DMS53 treated with DMSO at 0.1 percent for 48 hours (cell line): ENCODE results near the gene METTL26.

Source experiments
- DNase-seq: peaks from one replicate; lab custom pipeline; 2025; ENCODE audit not compliant: unreplicated experiment; lab: John Stamatoyannopoulos, UW

METTL26 gene

DNA sequence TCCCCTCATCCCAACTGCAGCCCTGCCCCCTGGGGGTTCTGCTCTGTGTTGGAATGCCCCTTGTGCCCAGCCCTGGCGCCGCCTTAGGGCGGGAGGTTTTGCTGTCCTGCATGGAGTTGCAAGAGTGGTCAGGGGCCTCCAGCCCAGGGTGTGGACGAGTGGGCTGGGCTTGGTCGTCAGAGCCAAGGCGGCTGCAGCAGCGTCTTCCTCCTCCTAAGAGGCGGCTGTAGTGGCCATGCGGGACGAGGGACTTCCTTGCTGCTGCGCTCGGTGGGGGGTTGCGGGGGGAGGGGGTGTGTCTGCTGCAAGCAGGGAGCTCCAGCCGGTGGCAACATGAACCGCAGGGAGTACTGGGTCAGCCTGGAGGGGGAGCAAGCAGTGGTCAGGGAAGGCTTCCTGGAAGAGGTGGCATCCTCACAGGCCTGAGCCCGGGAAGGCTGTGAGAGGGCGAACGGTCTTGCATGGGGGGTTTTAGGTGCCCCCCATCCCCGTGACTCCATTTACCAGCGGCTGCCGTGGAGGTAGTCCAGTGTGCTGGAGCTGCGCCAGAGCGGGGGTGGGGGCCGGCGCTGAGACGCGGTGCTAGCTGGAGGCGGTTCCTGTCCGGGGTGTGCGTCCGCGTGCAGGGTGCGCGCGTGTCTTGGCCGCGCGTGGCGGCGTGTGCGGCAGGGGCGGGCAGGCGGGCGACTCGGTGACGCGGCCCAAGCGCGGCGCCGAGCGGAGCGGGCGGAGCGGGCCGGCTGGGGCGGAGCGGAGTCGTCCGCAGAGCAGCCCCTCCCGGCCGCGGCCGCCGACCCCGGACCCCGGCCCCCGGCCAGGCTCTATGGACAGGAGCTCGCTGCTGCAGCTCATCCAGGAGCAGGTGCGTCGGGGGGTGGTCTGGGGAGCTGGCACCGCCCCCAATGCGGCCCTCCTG lies 39.1 kb upstream of the METTL26 start, which contains the start of gene RHBDL1:
TSS of gene RHBDL1 (plus strand) at position 704 of the 916 bp plus-strand sequence. CDS start at position 824, 120 bp downstream.
- no peak for DNase-seq

DNA sequence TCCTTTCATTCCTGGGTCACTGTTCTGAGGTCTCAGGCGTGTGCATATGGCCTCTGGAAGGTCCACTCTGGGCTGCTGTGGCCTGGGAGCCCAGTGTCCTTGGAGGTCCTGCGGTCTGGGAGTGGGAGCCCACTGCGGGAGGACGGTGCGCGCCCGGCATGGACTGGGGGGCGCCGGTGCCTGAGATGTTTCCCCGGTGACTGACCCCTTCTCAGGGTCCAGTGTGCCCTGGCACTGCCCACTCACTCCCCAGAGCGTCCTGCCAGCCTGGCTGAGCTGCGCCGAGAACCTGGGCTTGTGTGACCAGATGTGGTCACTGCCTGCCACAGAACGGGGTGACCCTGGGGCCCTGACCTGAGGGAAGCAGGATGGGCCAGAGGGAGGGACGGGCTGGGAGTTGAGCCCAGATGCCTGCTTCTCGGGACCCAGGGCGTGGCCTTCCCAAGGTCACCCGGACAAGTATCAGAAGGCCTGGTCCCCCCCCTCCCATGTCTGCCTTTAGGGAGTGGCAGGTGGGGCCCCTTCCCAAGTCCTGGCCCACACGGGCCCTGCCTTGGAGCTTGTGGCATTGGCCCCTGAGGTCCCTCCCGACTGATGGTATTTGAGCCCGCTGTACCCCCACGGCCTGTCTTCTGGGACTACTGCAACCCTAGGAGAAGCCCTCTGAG lies 38.2 kb upstream of the METTL26 start:
- DNase-seq: no peak

DNA sequence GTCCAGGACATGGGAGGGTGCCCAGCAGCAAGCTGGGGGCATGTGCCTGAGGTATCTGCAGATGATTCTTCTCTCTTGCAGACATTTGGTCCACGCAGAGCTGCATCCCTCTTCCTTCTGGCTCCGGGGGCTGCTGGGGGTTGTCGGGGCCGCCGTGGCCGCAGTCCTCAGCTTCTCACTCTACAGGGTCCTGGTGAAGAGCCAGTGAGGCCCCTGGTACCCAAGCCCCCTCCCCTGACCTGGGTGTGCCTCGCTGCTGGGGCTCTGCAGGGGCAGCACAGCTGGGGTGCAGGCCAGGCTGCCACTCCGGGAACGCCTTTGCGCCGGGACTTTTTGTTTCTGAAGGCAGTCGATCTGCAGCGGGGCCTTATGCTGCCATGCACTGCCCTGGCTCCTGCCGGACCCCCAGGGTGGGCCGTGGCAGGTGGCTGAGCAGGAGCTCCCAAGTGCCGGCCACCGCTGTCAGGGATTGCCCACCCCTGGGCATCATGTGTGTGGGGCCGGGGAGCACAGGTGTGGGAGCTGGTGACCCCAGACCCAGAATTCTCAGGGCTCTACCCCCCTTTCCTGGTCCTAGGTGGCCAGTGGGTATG lies 37.4 kb upstream of the METTL26 start:
- no peak for DNase-seq

- no peak for DNase-seq
These were observed 36.7 kb upstream of the METTL26 start for GRCh38 chr16:672851-673250.

- DNase-seq: no peak
These were observed 36.3 kb upstream of the METTL26 start for GRCh38 chr16:672371-672770.

DNA sequence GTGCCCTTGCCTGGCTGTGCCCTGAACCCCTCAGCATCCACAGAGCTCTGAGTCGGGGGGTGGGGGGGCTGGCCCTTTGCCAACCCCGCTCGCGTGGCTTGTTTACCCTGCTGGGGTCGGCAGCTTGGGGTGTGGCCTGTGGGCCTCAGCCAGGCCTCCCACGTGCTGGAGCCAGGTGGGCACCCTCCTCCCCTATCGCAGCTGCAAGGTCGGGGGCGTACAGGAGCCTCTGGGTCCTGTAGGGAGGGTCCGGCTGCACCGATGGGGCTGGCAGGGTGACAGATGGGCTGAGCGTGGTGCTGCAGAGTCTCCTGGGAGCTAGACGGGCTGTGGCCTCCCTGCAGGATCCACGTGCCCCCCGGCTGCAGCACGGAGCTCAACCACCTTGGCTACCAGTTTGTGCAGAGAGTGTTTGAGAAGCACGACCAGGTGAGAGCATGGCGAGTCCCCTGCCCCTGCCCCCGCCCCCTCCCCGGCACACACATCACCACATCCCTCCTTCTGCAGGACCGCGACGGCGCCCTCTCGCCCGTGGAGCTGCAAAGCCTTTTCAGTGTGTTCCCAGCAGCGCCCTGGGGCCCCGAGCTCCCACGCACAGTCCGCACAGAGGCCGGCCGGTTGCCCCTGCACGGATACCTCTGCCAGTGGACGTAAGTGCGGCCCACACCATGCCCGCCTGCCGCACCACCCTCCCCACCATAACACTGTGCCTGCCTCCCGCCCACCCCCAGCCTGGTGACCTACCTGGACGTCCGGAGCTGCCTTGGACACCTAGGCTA lies 35.4 kb upstream of the METTL26 start:
- no peak for DNase-seq

DNA sequence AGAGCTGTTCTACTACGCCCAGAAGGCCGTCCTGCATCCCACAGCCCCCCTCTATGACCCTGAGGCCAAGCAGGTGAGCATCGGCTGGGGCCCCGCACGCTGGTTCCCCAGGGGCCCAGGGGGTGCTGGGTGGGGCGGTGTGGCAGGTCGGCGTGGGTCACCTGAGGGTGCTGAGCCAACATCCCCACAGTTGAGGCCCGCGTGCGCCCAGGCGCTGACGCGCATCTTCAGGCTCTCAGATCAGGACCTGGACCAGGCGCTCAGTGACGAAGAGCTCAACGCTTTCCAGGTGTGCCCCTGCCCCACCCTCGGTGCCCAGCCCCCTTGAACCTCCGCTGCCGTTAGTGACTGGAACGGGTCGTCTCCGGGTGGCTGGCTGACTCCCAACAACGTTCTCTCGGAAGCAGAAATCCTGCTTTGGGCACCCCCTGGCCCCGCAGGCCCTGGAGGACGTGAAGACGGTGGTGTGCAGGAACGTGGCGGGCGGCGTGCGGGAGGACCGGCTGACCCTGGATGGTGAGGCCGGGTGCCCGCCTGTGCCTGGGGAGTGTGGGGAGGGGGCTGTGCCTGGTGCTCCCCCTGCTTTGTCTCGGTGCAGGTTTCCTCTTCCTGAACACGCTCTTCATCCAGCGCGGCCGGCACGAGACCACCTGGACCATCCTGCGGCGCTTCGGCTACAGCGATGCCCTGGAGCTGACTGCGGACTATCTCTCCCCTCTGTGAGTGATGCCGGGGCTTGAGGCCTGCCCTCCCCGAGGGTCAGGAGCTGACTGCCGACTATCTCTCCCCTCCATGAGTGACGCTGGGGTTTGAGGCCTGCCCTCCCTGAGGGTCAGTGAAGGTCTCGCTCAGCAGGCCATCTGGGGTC lies 34.6 kb upstream of the METTL26 start:
- no peak for DNase-seq

DNA sequence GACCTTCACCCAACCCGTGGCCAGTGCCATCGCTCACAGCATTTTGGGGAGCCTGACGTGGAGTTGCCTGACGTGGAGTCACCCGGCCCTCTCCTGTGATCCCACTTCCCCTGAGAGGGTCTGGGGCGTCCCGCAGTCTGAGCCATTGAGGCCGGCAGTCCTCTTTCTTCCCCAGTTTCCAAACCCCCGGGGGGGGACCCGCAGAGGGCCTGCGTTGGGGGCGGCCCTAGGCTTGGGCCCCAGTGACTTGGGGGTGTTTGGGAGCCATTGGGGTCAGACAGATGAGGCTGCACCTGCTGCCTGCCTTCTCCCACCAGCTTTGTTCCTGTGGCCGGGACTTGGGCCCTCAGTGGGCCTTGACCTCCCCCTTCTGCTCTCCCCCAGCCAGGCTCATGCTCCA lies 33.6 kb upstream of the METTL26 start:
- no peak for DNase-seq

DNA sequence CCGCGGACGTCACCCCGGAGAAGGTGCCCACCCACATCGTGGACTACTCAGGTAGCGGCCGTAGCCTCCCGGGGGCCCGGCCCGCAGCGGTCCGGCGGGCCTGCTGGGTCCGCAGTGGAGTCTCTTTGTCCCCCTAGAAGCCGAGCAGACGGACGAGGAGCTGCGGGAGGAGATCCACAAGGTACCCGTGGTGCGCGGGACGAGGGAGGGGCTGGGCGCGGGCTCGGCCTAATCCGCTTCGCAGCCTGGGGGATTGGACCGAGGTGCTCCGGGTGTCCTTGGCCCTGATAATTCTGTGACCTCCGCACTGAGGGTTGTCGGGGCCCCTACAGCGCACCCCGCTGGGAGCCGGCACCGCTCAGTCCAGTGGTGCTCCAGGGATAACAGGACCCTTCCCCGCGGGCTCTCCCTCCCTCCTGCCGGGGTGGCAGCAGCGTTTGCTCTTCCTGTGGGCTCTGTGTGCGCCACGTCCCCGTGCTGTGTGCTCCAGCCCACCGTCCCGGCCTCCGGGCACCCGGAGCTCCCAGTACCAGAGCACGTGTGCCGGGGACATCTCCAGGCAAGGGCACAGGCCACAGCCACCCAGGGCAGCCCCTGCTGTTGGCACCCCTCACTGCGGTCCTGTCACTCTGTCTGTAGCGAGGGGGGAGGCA lies 32.5 kb upstream of the METTL26 start:
- no peak for DNase-seq

DNA sequence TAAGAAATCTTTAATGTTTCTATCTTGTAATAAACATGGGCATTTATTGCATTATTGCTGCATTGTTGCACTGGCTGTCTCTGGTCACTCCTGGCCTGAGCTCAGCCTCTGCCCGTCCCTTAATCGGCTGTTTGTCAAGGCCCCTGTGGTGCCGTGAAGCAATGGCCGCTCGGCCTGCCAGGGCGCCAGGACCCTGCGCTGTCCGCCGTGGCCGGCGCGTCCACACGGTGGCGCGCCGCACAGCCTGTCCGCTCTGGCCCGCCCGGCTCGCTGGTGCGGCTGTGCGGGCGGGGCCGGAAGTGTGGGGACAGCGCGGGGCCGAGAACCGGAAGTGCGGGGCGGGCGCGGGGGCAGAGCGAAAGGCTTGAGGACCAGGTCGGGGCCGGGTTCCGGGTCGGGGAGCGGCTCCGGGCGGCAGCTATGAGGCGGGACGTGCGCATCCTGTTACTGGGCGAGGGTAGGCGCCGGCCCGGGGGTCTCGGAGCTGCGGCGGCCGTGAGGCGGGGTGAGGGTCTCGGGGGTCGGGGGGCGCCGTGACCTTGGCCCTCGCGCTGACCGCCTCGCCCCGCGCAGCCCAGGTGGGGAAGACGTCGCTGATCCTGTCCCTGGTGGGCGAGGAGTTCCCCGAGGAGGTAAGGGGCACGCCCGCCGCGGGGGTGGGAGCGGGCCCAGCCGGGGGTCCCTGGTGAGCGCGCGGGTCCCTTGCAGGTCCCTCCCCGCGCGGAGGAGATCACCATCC lies 31.8 kb upstream of the METTL26 start, which contains the start of gene RHOT2:
TSS of gene RHOT2 (plus strand) at position 353 of the 739 bp plus-strand sequence. CDS start at position 421, 68 bp downstream.
- peak; percentile 67 for DNase-seq

GRCh38 chr16:667113-667779 lies 31.1 kb upstream of the METTL26 start:
- no peak for DNase-seq

- DNase-seq: no peak
These were observed 30.5 kb upstream of the METTL26 start for GRCh38 chr16:666572-666971.

GRCh38 chr16:662597-662996 lies 26.5 kb upstream of the METTL26 start:
- no peak for DNase-seq

GRCh38 chr16:662095-662494 lies 26.0 kb upstream of the METTL26 start:
- no peak for DNase-seq

- no peak for DNase-seq
These were observed 25.2 kb upstream of the METTL26 start for GRCh38 chr16:661184-661821.

DNA sequence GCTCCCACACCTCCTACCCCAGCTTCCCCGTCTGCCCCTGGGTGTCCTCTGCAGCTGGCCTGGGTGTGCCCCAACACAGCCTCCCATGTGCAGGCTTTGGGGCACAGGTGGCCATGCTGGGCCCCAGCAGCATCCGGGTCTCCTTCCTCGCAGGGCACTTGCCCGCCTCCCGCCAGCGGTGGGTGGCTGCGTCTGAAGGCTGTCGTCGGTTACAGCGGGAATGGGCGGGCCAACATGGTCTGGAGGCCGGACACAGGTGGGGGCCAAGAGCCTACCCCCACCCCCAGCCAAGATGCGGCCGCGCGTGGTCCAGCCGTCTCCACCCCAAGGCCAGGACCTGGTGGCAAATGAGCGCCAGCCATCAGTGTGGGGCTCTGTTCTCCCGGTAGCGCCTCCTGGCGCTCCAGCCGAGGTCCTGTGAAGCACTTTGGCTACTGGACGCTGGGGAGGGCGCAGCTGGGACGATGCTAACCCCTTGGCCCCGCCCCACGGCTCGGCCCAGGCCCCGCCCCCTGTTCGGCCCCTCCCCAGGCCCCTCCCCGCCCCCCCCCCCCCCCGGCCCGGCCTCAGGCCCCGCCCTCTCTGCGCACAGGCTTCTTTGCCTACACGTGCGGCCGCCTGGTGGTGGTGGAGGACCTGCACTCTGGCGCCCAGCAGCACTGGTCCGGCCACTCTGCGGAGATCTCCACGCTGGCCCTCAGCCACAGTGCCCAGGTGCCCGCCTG lies 24.5 kb upstream of the METTL26 start:
- peak; percentile 72 for DNase-seq

GRCh38 chr16:660132-660458 lies 24.0 kb upstream of the METTL26 start:
- DNase-seq: no peak
